GM23338 (cell line): ENCODE results near the gene TACC3. TPM values are rescaled to one million over a fixed set of nuclear protein-coding genes. Genes with fewer than 3 reads are reported as not detected.

ENCODE experiments used
- ATAC-seq: fragments of 200-7000 bp; cut with Tn5 transposase; 3 replicates; pipeline ENCODE4 v1.9.1; 2020
- DNase-seq: peaks from one replicate; pipeline ENCODE4 v3.0.0-alpha.2; 2015; ENCODE audit warnings: low spot score
- H2AFZ ChIP-seq: fragments of 200-600 bp; sonication (generic); 2 replicates; pipeline ENCODE4 v1.8.0; 2016; ENCODE audit warnings: antibody characterized with exemption, mild to moderate bottlenecking, moderate library complexity
- H3F3A ChIP-seq: fragments of 200-600 bp; sonication (generic); replicated peaks from 2 replicates; pipeline ENCODE4 v1.8.0; 2017; ENCODE audit warnings: antibody characterized with exemption, mixed run types, low read depth
- H3K27ac ChIP-seq: fragments of 200-600 bp; sonication (generic); 2 replicates; pipeline ENCODE4 v1.6.1; 2016; ENCODE audit warnings: low read depth
- H3K27me3 ChIP-seq: fragments of 200-600 bp; sonication (generic); 2 replicates; pipeline ENCODE4 v1.8.0; 2016; ENCODE audit warnings: mild to moderate bottlenecking, mixed run types, moderate library complexity; ENCODE audit not compliant: insufficient read depth
- H3K36me3 ChIP-seq: fragments of 200-600 bp; sonication (generic); 2 replicates; pipeline ENCODE4 v1.8.0; 2016; ENCODE audit warnings: mild to moderate bottlenecking; ENCODE audit not compliant: insufficient read depth
- H3K4me1 ChIP-seq: fragments of 200-600 bp; sonication (generic); 2 replicates; pipeline ENCODE4 v1.8.0; 2016; ENCODE audit warnings: mild to moderate bottlenecking, moderate library complexity; ENCODE audit not compliant: insufficient read depth
- H3K4me2 ChIP-seq: fragments of 200-600 bp; sonication (generic); 2 replicates; pipeline ENCODE4 v1.7.1; 2017; ENCODE audit warnings: mixed run types
- H3K4me3 ChIP-seq: fragments of 200-600 bp; sonication (generic); 2 replicates; pipeline ENCODE4 v1.6.1; 2016; ENCODE audit warnings: mixed run types
- H3K79me2 ChIP-seq: fragments of 200-600 bp; sonication (generic); replicated peaks from 2 replicates; pipeline ENCODE4 v1.8.0; 2017; ENCODE audit warnings: mild to moderate bottlenecking; ENCODE audit not compliant: insufficient read depth
- H3K9me2 ChIP-seq: fragments of 200-600 bp; sonication (generic); 2 replicates; pipeline ENCODE4 v1.8.0; 2017; ENCODE audit not compliant: insufficient read depth
- H4K20me1 ChIP-seq: fragments of 200-600 bp; sonication (generic); replicated peaks from 2 replicates; pipeline ENCODE4 v1.8.0; 2017; ENCODE audit warnings: mild to moderate bottlenecking; ENCODE audit not compliant: insufficient read depth
- H3K27ac Mint-ChIP-seq: 2 replicates; pipeline ENCODE4 v1.8.0; 2020; ENCODE audit warnings: inconsistent platforms, mild to moderate bottlenecking, moderate library complexity, mixed read lengths
- H3K27me3 Mint-ChIP-seq: 3 replicates; pipeline ENCODE4 v1.8.0; 2022; ENCODE audit warnings: low read depth, mild to moderate bottlenecking, moderate library complexity, mixed read lengths, inconsistent platforms; ENCODE audit not compliant: insufficient read depth, poor library complexity
- H3K36me3 Mint-ChIP-seq: 3 replicates; pipeline ENCODE4 v1.8.0; 2021; ENCODE audit warnings: low read depth, mild to moderate bottlenecking, inconsistent platforms, moderate library complexity, mixed read lengths
- H3K4me1 Mint-ChIP-seq: 3 replicates; pipeline ENCODE4 v1.8.0; 2020; ENCODE audit warnings: mild to moderate bottlenecking, inconsistent platforms, mixed read lengths
- H3K4me3 Mint-ChIP-seq: 3 replicates; pipeline ENCODE4 v1.8.0; 2021; ENCODE audit warnings: moderate library complexity, mild to moderate bottlenecking, inconsistent platforms, mixed read lengths
- H3K9me3 Mint-ChIP-seq: 3 replicates; pipeline ENCODE4 v1.8.0; 2020; ENCODE audit warnings: moderate library complexity, mild to moderate bottlenecking, inconsistent platforms, mixed read lengths
- CREB1 ChIP-seq: fragments of 250-450 bp; sonication (Bioruptor Pico); IDR thresholded peaks from 2 replicates; pipeline ENCODE4 v1.5.0; 2020; ENCODE audit warnings: low read depth, mild to moderate bottlenecking, moderate library complexity
- EZH2 ChIP-seq: fragments of 200-600 bp; sonication (generic); IDR thresholded peaks from one replicate; pipeline ENCODE4 v1.8.0; 2017; ENCODE audit warnings: antibody characterized with exemption, mild to moderate bottlenecking, low read depth; ENCODE audit not compliant: unreplicated experiment
- EZH2phosphoT487 ChIP-seq: fragments of 200-600 bp; sonication (generic); IDR thresholded peaks from one replicate; pipeline ENCODE4 v1.8.1; 2018; ENCODE audit warnings: antibody characterized with exemption; ENCODE audit not compliant: unreplicated experiment
- JUNB ChIP-seq: IDR thresholded peaks from one replicate; pipeline ENCODE4 v1.6.1; 2016; ENCODE audit warnings: antibody characterized with exemption; ENCODE audit not compliant: unreplicated experiment
- NANOG ChIP-seq: IDR thresholded peaks from 2 replicates; pipeline ENCODE4 v1.6.1; 2016; ENCODE audit warnings: antibody characterized with exemption, borderline replicate concordance
- POLR2AphosphoS5 ChIP-seq: IDR thresholded peaks from 2 replicates; pipeline ENCODE4 v1.6.1; 2016; ENCODE audit warnings: antibody characterized with exemption, low read depth
- STAT1 ChIP-seq: IDR thresholded peaks from one replicate; pipeline ENCODE4 v1.6.1; 2016; ENCODE audit warnings: antibody characterized with exemption; ENCODE audit not compliant: unreplicated experiment
- ZNF114 ChIP-seq: fragments of 250-450 bp; sonication (Bioruptor Pico); IDR thresholded peaks from 2 replicates; pipeline ENCODE4 v1.5.0; 2020; ENCODE audit warnings: mild to moderate bottlenecking, moderate library complexity
- ZNF331 ChIP-seq: fragments of 250-450 bp; sonication (Bioruptor Pico); IDR thresholded peaks from 2 replicates; pipeline ENCODE4 v1.5.0; 2020; ENCODE audit warnings: low read depth, mild to moderate bottlenecking, moderate library complexity
- polyA plus RNA-seq: library from polyadenylated mRNA; unstranded; fragments of >200 nt; fragmentation: Nextera tagmentation; extraction: Ambion mirVana; gene quantifications from 2 replicates; pipeline ENCODE4 v1.2.1, GENCODE V29; 2016
- total RNA-seq: library from RNA; depleted of rRNA; stranded (reverse); fragments of >200 nt; shearing (Covaris generic); gene quantifications from 2 replicates; pipeline ENCODE4 v1.2.3, GENCODE V29; 2014
- TF ChIP-seq, protein P1 (sequence below), 2 experiments: fragments of 200-600 bp in 1 of 2; sonication (generic) in 1 of 2; conservative IDR thresholded peaks; 2 replicates each; pipeline versions ENCODE4 v1.5.1 to v1.6.1; 2016 to 2017; ENCODE audit warnings: antibody characterized with exemption in 2 of 2, low read depth in 2 of 2, mild to moderate bottlenecking in 2 of 2, moderate library complexity in 1 of 2
- TF ChIP-seq, protein P2 (sequence below): fragments of 250-450 bp; sonication (Bioruptor Pico); IDR thresholded peaks from 2 replicates; pipeline ENCODE4 v1.5.0; 2020; ENCODE audit warnings: mild to moderate bottlenecking, moderate library complexity
- TF ChIP-seq, protein P3 (sequence below): IDR thresholded peaks from one replicate; pipeline ENCODE4 v1.6.1; 2018; ENCODE audit warnings: antibody characterized with exemption; ENCODE audit not compliant: unreplicated experiment
- TF ChIP-seq, protein P4 (sequence below): IDR thresholded peaks from 2 replicates; pipeline ENCODE4 v1.6.1; 2016; ENCODE audit warnings: antibody characterized with exemption

TACC3 gene
- total and polyA plus RNA-seq, 2 experiments from 2014 or later: 120 TPM

GRCh38 chr4:1747603-1747967 lies 26.3 kb downstream of the TACC3 start:
- Histone ChIP-seq H4K20me1 (no peaks in the 10 kb centered on the region; the same call in 1 of the 2 replicates), H3K79me2 (no peaks in the 10 kb centered on the region), H3K4me2 (no peak overlapping the region), H3K27ac (no peak overlapping the region), H3F3A (peaks cover 5% of the 10 kb centered on the region; the same call in 1 of the 2 replicates), H3K27me3 (no peaks in the 10 kb centered on the region), H3K4me3 (no peak overlapping the region), H3K9me2 (no peaks in the 10 kb centered on the region), H3K36me3 (peaks cover 9% of the 10 kb centered on the region; the same call in 1 of the 2 replicates), H2AFZ (no peak overlapping the region), H3K4me1 (no peaks in the 10 kb centered on the region)
- Mint-ChIP-seq H3K4me1 (no peaks in the 10 kb centered on the region; the same call in 2 of the 3 replicates), H3K27me3 (peaks cover 13% of the 10 kb centered on the region), H3K27ac (no peak overlapping the region), H3K4me3 (no peak overlapping the region), H3K9me3 (no peaks in the 10 kb centered on the region; the same call in 2 of the 3 replicates), H3K36me3 (peaks cover 25% of the 10 kb centered on the region)
- DNase-seq (no peak), ATAC-seq (no peak)
- TF ChIP-seq, protein P1, sequence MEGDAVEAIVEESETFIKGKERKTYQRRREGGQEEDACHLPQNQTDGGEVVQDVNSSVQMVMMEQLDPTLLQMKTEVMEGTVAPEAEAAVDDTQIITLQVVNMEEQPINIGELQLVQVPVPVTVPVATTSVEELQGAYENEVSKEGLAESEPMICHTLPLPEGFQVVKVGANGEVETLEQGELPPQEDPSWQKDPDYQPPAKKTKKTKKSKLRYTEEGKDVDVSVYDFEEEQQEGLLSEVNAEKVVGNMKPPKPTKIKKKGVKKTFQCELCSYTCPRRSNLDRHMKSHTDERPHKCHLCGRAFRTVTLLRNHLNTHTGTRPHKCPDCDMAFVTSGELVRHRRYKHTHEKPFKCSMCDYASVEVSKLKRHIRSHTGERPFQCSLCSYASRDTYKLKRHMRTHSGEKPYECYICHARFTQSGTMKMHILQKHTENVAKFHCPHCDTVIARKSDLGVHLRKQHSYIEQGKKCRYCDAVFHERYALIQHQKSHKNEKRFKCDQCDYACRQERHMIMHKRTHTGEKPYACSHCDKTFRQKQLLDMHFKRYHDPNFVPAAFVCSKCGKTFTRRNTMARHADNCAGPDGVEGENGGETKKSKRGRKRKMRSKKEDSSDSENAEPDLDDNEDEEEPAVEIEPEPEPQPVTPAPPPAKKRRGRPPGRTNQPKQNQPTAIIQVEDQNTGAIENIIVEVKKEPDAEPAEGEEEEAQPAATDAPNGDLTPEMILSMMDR (conservative IDR thresholded peaks at IDR 0.05; ENCODE audit: low read depth in 2 of 2): no peak
- no peak for TF ChIP-seq ZNF331 (CRISPR knock-in tag)
- TF ChIP-seq, protein P2, sequence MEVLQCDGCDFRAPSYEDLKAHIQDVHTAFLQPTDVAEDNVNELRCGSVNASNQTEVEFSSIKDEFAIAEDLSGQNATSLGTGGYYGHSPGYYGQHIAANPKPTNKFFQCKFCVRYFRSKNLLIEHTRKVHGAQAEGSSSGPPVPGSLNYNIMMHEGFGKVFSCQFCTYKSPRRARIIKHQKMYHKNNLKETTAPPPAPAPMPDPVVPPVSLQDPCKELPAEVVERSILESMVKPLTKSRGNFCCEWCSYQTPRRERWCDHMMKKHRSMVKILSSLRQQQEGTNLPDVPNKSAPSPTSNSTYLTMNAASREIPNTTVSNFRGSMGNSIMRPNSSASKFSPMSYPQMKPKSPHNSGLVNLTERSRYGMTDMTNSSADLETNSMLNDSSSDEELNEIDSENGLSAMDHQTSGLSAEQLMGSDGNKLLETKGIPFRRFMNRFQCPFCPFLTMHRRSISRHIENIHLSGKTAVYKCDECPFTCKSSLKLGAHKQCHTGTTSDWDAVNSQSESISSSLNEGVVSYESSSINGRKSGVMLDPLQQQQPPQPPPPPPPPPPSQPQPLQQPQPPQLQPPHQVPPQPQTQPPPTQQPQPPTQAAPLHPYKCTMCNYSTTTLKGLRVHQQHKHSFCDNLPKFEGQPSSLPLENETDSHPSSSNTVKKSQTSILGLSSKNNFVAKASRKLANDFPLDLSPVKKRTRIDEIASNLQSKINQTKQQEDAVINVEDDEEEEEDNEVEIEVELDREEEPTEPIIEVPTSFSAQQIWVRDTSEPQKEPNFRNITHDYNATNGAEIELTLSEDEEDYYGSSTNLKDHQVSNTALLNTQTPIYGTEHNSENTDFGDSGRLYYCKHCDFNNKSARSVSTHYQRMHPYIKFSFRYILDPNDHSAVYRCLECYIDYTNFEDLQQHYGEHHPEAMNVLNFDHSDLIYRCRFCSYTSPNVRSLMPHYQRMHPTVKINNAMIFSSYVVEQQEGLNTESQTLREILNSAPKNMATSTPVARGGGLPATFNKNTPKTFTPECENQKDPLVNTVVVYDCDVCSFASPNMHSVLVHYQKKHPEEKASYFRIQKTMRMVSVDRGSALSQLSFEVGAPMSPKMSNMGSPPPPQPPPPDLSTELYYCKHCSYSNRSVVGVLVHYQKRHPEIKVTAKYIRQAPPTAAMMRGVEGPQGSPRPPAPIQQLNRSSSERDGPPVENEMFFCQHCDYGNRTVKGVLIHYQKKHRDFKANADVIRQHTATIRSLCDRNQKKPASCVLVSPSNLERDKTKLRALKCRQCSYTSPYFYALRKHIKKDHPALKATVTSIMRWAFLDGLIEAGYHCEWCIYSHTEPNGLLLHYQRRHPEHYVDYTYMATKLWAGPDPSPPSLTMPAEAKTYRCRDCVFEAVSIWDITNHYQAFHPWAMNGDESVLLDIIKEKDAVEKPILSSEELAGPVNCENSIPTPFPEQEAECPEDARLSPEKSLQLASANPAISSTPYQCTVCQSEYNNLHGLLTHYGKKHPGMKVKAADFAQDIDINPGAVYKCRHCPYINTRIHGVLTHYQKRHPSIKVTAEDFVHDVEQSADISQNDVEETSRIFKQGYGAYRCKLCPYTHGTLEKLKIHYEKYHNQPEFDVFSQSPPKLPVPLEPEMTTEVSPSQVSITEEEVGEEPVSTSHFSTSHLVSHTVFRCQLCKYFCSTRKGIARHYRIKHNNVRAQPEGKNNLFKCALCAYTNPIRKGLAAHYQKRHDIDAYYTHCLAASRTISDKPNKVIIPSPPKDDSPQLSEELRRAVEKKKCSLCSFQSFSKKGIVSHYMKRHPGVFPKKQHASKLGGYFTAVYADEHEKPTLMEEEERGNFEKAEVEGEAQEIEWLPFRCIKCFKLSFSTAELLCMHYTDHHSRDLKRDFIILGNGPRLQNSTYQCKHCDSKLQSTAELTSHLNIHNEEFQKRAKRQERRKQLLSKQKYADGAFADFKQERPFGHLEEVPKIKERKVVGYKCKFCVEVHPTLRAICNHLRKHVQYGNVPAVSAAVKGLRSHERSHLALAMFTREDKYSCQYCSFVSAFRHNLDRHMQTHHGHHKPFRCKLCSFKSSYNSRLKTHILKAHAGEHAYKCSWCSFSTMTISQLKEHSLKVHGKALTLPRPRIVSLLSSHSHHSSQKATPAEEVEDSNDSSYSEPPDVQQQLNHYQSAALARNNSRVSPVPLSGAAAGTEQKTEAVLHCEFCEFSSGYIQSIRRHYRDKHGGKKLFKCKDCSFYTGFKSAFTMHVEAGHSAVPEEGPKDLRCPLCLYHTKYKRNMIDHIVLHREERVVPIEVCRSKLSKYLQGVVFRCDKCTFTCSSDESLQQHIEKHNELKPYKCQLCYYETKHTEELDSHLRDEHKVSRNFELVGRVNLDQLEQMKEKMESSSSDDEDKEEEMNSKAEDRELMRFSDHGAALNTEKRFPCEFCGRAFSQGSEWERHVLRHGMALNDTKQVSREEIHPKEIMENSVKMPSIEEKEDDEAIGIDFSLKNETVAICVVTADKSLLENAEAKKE (CRISPR knock-in tag): no peak
- no peak for TF ChIP-seq JUNB
- no peak for TF ChIP-seq ZNF114 (CRISPR knock-in tag)
- TF ChIP-seq EZH2: no peak
- no peak for TF ChIP-seq STAT1
- TF ChIP-seq EZH2phosphoT487: no peak
- no peak for TF ChIP-seq POLR2AphosphoS5
- TF ChIP-seq, protein P3, sequence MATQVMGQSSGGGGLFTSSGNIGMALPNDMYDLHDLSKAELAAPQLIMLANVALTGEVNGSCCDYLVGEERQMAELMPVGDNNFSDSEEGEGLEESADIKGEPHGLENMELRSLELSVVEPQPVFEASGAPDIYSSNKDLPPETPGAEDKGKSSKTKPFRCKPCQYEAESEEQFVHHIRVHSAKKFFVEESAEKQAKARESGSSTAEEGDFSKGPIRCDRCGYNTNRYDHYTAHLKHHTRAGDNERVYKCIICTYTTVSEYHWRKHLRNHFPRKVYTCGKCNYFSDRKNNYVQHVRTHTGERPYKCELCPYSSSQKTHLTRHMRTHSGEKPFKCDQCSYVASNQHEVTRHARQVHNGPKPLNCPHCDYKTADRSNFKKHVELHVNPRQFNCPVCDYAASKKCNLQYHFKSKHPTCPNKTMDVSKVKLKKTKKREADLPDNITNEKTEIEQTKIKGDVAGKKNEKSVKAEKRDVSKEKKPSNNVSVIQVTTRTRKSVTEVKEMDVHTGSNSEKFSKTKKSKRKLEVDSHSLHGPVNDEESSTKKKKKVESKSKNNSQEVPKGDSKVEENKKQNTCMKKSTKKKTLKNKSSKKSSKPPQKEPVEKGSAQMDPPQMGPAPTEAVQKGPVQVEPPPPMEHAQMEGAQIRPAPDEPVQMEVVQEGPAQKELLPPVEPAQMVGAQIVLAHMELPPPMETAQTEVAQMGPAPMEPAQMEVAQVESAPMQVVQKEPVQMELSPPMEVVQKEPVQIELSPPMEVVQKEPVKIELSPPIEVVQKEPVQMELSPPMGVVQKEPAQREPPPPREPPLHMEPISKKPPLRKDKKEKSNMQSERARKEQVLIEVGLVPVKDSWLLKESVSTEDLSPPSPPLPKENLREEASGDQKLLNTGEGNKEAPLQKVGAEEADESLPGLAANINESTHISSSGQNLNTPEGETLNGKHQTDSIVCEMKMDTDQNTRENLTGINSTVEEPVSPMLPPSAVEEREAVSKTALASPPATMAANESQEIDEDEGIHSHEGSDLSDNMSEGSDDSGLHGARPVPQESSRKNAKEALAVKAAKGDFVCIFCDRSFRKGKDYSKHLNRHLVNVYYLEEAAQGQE: no peak
- TF ChIP-seq, protein P4, sequence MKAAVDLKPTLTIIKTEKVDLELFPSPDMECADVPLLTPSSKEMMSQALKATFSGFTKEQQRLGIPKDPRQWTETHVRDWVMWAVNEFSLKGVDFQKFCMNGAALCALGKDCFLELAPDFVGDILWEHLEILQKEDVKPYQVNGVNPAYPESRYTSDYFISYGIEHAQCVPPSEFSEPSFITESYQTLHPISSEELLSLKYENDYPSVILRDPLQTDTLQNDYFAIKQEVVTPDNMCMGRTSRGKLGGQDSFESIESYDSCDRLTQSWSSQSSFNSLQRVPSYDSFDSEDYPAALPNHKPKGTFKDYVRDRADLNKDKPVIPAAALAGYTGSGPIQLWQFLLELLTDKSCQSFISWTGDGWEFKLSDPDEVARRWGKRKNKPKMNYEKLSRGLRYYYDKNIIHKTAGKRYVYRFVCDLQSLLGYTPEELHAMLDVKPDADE: no peak
- TF ChIP-seq CREB1 (CRISPR knock-in tag): no peak
- no peak for TF ChIP-seq NANOG
